ENCODE results near the gene KDM3B. TPM values are rescaled to one million over a fixed set of nuclear protein-coding genes. Genes with fewer than 3 reads are reported as not detected.

The KDM3B gene
- total and polyA plus RNA-seq, 2 experiments from 2014 or later: 25.8 to 86.6 TPM

GRCh38 chr5:138468133-138468965, 115.9 kb downstream of the KDM3B start:
- Histone ChIP-seq H3K79me2 (replicated peaks; ENCODE audit: insufficient read depth) (no peaks in the 10 kb centered on the region), H3K4me2 (no peak overlapping the region), H3K4me3 (peak overlapping the region; percentile 94), H3K27ac (ENCODE audit: low read depth) (no peak overlapping the region), H3F3A (replicated peaks; ENCODE audit: low read depth) (peaks cover 9% of the 10 kb centered on the region), H4K20me1 (replicated peaks; ENCODE audit: insufficient read depth) (peaks cover 14% of the 10 kb centered on the region; the same call in 1 of the 2 replicates), H3K36me3 (ENCODE audit: insufficient read depth) (0 out of 2 replicates have a peak, but pooled peaks cover 3% of the 10 kb centered on the region), H3K9me2 (ENCODE audit: insufficient read depth) (no peaks in the 10 kb centered on the region), H3K4me1 (ENCODE audit: insufficient read depth) (peaks cover 5% of the 10 kb centered on the region), H3K27me3 (ENCODE audit: insufficient read depth) (peaks cover 26% of the 10 kb centered on the region), H2AFZ (no peak overlapping the region)
- Mint-ChIP-seq H3K4me1 (peaks cover 29% of the 10 kb centered on the region; the same call in 2 of the 3 replicates), H3K27ac (no peak overlapping the region), H3K27me3 (ENCODE audit: insufficient read depth, low read depth, poor library complexity) (peaks cover 53% of the 10 kb centered on the region), H3K36me3 (ENCODE audit: low read depth) (peaks cover 28% of the 10 kb centered on the region), H3K4me3 (peak overlapping the region; percentile 84), H3K9me3 (peaks cover 15% of the 10 kb centered on the region; the same call in 2 of the 3 replicates)
- DNase-seq (ENCODE audit: low spot score): no peak
- no peak for TF ChIP-seq POLR2AphosphoS5 (IDR thresholded peaks at IDR 0.05; ENCODE audit: low read depth)
- no peak for ATAC-seq

GRCh38 chr5:138468966-138469539, 116.6 kb downstream of the KDM3B start:
- H3F3A ChIP-seq (replicated peaks; ENCODE audit: low read depth): peaks cover 9% of the 10 kb centered on the region
- no peak overlapping the region for H2AFZ ChIP-seq
- H3K27ac ChIP-seq (ENCODE audit: low read depth): no peak overlapping the region
- H3K36me3 ChIP-seq (ENCODE audit: insufficient read depth): 0 out of 2 replicates have a peak, but pooled peaks cover 3% of the 10 kb centered on the region
- H3K4me1 ChIP-seq (ENCODE audit: insufficient read depth): peaks cover 5% of the 10 kb centered on the region
- peaks cover 26% of the 10 kb centered on the region for H3K27me3 ChIP-seq (ENCODE audit: insufficient read depth)
- DNase-seq (ENCODE audit: low spot score) (no peak), ATAC-seq (peak; percentile 0; the same call in 2 of the 3 replicates)
- no peaks in the 10 kb centered on the region for H3K9me2 ChIP-seq (ENCODE audit: insufficient read depth)
- H4K20me1 ChIP-seq (replicated peaks; ENCODE audit: insufficient read depth): peaks cover 14% of the 10 kb centered on the region; the same call in 1 of the 2 replicates
- Mint-ChIP-seq H3K4me1 (peaks cover 29% of the 10 kb centered on the region; the same call in 2 of the 3 replicates), H3K27me3 (ENCODE audit: insufficient read depth, low read depth, poor library complexity) (peaks cover 49% of the 10 kb centered on the region), H3K27ac (no peak overlapping the region), H3K9me3 (peaks cover 15% of the 10 kb centered on the region; the same call in 2 of the 3 replicates), H3K36me3 (ENCODE audit: low read depth) (peaks cover 28% of the 10 kb centered on the region), H3K4me3 (peak overlapping the region; percentile 84; the same call in 2 of the 3 replicates)
- no peak overlapping the region for H3K4me2 ChIP-seq
- no peak overlapping the region for H3K4me3 ChIP-seq
- no peak for TF ChIP-seq ETS1 (IDR thresholded peaks at IDR 0.05)
- no peak for TF ChIP-seq JUNB (IDR thresholded peaks at IDR 0.05; ENCODE audit: unreplicated experiment)
- TF ChIP-seq CREB1 (CRISPR knock-in tag; IDR thresholded peaks at IDR 0.05; ENCODE audit: low read depth): no peak
- TF ChIP-seq ZNF114 (CRISPR knock-in tag; IDR thresholded peaks at IDR 0.05): no peak
- no peak for TF ChIP-seq STAT1 (IDR thresholded peaks at IDR 0.05; ENCODE audit: unreplicated experiment)
- H3K79me2 ChIP-seq (replicated peaks; ENCODE audit: insufficient read depth): no peaks in the 10 kb centered on the region

Measured in GM23338 (cell line).